Renal cortical epithelial cell (primary cell): ENCODE data around the gene OR8D2. TPM values are rescaled to one million over a fixed set of nuclear protein-coding genes. Genes with fewer than 3 reads are reported as not detected.

ENCODE experiments used
- DNase-seq: peaks from one replicate; pipeline ENCODE4 v3.0.0-alpha.2; 2011; ENCODE audit warnings: low read depth
- total RNA-seq: library from RNA; depleted of rRNA; stranded (reverse); fragments of >200 nt; gene quantifications from 2 replicates; pipeline ENCODE4 v1.2.3, GENCODE V29; 2014

The OR8D2 gene, protein sequence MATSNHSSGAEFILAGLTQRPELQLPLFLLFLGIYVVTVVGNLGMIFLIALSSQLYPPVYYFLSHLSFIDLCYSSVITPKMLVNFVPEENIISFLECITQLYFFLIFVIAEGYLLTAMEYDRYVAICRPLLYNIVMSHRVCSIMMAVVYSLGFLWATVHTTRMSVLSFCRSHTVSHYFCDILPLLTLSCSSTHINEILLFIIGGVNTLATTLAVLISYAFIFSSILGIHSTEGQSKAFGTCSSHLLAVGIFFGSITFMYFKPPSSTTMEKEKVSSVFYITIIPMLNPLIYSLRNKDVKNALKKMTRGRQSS
- not detected in 2 replicates for total RNA-seq

DNA sequence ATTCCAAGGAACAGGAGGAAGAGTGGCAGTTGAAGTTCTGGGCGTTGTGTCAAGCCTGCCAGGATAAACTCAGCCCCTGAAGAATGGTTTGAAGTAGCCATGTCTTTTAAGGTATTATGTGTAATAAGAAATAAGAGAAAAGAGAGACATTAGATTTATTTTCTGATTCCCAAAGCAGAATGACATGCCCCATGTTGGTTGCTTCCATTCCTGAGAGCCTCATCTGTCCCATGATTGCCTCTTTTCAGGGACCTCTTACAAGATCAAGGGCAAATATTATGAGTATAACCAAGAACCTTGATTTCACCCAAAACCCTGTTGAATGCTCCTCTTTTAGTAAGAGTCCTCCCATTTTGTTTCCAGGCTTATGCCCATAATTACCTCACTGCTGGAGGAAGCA is at the start of gene OR8D2:
Gene OR8D2 (minus strand): TSS at position 101 of the 400 bp plus-strand sequence. CDS start 0 bp downstream, at position 101.
- DNase-seq = no peak

DNA sequence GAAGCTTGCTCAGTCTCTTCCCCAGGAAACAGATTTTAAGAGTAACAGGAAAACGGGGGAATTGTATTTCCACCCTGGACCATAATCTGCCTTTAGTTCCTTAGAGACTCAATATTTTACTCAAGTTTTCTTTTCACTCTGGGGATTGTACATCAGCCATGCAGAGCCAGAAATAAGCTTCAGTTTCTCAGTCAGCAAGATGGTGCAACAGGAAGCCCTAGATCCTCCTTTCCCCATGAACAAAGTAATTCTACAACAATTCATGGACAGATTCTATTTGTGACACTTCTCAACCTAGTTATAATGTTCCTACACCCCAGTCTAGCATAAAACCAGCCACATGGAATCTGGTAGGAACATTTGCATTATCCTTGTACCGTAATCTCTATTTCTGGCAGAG is 39.6 kb upstream of the OR8D2 start:
- DNase-seq = no peak

DNA sequence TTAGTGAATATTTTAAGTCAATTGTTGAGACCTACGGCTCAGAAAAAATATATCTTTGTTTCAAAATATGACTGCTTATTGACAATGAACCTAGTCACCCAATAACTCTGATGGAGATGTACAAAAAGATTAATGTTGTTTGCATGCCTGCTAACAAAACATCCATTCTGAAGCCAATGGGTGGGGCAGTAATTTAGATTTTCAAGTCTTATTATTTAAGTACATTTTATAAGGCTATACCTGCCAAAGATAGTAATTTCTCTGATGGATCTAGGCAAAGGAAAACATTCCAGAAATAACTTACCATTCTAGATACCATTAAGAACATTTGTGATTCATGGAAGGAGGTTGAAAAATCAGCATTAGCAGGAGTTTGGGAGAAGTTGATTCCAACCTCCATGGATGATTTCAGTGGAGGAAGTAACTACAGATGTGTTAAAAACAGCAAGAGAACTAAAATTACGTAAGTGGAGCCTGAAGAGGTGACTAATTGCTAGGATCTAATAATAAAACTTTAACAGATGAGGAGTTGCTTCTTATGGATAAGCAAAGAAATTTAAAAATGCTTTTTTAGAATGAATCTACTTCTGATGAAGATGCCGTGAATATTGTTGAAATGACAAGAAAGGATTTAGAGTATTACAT is 26.4 kb upstream of the OR8D2 start:
- DNase-seq = no peak

DNA sequence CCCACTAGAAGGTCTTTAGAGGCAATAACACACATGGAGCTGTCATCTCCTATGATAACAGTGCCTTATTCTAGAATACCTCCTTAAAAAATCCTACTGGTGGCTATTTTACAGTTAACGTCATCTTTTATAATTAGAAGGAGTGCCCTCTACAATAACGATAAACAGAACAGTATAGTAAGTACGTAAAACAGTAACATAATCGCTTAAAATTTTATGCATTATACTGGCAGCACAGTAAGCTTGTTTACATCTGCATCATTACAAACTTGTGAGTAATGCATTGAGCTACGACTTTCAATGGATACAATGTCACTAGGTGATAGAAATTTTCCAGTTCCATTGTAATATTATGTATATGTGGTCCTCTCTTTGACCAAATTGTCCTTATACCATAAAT is 24.3 kb upstream of the OR8D2 start:
- DNase-seq = no peak

DNA sequence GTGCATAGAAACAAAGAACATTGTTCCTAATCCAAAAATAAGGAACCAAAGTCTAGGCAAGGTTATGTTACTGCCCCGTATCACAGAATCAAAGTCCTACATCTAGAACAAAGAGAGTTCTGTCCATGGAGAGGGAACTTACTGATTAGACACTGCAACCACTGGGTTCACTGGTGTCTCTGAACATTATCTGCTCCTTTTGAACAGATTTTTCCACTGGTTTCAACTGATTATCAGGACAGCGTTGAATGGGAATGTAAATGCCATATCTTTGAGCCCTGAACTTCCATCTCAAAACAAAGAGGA is 20.1 kb upstream of the OR8D2 start:
- no peak for DNase-seq

DNA sequence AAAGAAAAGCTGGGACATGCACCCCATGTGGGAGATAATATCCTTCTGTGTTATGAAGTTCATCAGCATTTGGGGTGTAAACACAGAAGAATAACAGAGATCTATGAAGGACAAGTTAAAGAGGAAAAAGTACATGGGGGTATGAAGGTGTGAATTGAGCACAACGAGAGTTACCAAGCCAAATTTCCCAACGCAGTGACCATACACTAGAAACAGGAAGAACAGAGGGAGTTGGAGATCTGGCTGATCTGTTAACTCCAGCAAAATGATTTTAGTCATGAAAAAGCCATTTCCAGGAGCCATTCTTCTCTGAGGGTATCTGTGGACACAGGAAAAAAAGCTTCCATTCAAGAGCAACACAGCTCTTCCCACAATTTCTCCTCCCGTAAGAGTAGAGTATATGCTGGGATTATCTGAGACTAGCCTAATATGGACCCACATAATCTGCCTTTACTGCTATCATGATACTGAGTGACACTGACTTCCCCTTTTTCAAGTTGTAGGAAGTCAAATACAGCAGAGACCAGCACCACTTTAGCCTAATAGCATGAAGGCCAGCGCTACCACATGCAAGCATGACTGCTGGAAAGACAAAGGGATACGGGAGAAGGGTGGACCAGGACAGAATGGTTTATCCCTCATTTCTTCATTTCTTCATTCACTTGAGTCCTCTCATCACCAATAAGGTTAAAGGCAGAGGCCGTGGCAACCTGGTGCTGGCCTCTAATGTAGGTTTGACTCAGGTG is 19.6 kb upstream of the OR8D2 start:
- no peak for DNase-seq

DNA sequence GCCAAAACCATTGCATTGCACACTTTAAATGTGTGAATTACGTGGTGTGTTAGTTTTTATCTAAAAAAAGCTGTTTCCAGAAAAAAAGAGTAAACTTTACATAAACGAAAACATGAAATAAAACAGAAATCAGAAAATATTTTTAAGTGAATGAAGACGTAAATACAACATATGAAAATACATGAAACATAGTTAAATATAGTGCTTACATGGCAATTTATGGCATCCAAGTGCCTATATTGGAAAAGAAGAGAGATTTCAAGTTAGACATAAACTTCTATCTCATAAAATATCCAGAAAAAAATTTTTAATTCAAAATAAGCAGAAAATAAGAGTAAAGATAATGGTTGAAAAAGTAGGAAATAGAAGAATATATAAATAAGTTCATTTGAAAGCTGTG is 11.9 kb upstream of the OR8D2 start:
- no peak for DNase-seq

DNA sequence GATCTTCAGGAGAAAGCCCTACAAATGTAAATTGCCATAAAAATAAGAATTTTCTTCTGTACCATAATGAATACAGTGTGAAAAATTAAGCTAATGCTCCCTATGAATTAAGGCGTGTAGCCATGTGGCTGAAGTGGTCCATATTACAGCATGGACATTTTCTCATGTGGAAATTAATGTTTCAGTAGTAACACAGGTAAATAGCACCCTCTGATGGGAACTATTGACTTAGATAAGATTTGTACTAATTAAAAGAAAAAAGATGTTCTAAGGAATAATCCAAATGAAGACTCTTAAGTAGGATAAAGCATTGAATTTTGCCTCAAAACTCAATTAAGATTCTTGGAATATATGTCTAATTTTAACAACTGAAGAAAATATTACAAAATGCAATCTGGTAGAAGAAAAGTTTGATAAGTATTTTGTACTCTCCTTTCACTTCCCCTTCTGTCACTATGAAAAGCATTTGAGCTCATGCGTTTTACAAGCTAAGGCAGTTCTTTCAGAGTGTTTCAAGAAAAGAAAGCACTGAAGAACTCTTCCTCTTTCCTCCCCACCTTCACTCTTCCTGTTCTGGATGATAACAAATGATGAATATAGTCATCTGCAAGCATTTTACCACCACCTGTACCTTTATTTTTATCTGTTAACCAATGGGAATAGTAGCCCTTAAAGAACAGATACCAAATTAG is 9.9 kb upstream of the OR8D2 start:
- peak; percentile 1 for DNase-seq

DNA sequence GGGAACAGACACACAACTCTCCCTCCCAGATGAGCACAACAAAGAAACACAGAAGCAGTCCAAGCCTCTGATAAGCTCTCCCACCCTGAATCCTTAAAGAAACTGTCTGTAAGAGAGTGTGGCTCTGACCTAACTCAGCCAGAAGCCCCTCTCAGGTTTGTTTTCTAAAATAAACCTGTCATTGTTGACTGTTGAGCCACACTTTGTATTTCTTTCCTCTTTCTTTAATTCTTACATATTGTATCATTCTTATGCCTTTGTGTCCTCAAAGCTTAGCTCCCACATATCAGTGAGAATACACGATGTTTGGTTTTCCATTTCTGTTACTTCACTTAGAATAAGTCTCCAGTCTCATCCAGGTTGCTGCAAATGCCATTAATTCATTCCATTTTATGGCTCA is 7.8 kb upstream of the OR8D2 start:
- DNase-seq = no peak

DNA sequence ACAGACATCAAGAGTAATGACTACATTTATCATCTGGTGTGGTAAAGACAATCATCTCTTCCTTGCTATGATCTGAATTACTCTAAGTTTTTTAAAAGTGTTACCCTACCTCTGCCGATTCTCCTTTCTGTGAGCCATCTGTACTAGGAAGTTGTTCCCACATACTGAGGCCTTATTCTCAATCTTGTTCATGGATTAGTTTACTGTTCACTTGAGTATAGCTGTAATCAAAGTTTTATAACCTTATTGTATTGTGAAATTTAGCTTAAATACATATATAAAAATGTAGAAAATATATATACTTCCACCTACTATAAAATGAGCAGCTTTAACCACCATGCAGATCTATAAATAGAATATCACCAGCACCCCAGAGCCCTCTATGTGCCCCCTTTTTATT is 2.4 kb upstream of the OR8D2 start:
- DNase-seq = no peak

DNA sequence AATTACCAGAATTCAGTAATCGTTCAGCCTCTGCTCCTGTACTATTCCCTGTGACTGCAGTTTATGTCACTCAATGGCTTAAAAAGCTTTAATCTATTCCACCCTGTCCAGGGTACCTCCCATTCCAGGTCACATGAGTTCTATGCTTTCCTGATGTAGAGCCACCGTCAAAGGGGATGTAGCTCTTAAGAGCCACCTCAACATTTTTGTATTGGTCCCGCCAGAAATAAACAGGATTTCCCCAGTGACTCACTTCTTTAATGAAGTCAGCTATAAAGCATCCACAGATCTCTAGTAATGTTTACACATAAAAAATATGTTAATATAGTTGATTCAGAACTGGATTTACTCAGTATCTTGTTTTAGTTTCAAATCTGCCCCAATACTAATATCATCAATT is 4.9 kb downstream of the OR8D2 start:
- DNase-seq = no peak

DNA sequence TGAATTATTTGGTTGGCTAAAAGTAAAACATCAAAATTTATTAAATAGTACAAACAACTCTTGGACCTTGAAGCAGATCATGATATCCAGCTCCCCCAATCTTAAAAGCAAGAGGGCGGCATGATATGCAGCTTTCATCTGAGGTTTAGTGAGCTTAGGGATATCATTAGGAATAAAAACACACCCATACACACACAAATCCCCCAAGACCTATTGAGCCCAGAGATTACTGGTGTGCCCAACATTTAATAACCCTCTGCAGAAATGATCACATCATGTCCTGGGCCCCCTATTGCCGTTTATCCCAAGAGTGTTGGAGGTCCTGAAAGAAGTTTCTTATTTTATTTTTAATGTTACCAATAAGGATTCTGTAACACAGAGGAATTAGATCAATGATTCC is 6.1 kb downstream of the OR8D2 start, which contains the start of gene OR8D1:
Gene OR8D1 (minus strand): TSS at position 101 of the 400 bp plus-strand sequence. CDS start 3,183 bp downstream, outside the sequence.
- no peak for DNase-seq

DNA sequence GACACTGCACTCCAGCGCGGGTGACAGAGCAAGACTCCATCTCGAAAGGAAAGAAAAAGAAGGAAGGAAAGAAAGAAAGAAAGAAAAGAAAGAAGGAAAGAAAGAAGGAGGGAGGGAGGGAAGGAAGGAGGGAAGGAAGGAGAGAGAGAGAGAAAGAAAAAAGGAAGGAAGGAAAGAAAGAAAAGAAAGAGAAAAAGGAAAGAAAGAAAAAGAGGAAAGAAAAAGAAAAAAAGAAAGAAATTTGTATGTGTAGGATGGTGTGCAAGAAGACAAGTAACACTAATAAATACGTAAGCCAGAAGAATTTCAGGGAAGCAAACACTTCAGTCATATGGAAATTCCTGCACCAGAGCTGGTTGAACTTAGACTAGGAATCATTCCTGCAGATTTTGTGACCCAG is 6.9 kb downstream of the OR8D2 start:
- DNase-seq = no peak

DNA sequence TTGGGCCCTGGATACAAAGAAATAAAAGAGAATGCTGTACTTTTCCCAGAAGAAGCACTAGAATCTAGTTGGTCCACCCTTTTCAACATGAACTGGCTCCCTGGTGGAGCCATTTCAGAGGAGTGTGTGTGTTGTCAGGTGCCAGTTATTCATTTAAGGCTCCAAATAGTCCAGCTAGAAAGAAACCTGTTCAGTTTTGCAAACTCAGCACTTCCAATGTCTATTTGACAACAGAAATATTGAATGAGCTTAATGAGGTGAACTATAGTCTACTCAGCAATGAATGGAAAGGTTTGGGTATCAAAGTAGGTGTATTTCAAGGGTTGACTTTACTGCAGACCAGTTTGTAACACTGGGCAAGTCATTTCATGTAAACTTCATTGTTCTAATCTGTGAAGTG is 8.3 kb downstream of the OR8D2 start:
- no peak for DNase-seq

DNA sequence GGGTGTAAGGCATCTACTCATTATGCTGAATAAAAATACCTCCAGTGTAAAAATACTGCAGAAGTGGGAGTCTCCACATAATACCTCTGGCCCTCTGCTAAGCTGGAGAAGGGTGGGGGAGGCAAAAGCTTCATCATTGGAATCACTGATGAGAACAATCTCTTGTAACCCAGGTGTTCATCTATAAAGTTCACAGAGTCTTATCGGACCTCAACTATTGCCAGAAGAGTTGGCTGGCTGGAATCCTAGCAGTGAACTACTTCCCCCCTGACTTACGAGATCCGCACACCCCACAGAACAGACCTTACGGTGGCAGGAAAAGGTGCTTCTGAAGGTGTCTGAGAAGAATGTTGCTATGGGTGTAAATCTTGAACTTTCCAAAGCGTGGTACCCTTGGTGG is 8.7 kb downstream of the OR8D2 start:
- DNase-seq = no peak

DNA sequence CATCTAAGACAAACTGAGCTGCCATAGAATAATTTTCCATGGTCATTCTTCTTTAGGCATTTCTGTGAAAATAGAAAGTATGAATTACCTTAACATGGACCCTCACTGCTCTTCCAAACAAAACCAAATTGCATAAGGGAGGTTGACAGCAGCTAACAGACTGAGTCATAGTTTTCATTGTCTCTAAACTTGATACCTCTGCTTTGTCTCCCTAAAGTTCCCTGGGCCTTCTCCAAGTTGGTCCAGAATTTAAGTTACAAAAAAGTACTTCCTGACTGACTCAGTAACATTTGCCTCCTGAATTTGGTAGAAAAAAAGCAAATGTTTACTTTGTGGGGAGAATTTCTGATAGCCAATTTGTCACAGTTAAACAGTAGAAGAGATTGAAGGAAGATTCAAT is 9.3 kb downstream of the OR8D2 start:
- DNase-seq = no peak

DNA sequence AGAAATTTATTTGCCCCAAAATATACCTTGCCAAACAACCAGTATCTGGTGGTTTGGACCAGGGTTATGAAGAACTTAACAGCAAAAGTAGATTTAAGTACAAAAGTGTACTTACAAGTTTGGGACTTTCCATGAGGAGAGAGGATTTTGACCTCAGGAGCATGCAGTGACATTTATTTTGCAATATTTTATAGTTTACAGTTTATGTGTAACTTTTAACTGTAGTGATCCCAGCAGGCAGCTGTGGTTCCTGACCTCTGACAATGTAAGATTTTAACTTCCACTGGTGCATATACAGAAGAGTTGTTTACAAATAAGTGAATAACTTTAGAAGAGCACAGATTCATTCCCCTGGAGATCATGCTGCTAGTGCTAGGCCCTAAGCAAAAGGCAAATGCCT is 12.9 kb downstream of the OR8D2 start:
- DNase-seq = no peak

DNA sequence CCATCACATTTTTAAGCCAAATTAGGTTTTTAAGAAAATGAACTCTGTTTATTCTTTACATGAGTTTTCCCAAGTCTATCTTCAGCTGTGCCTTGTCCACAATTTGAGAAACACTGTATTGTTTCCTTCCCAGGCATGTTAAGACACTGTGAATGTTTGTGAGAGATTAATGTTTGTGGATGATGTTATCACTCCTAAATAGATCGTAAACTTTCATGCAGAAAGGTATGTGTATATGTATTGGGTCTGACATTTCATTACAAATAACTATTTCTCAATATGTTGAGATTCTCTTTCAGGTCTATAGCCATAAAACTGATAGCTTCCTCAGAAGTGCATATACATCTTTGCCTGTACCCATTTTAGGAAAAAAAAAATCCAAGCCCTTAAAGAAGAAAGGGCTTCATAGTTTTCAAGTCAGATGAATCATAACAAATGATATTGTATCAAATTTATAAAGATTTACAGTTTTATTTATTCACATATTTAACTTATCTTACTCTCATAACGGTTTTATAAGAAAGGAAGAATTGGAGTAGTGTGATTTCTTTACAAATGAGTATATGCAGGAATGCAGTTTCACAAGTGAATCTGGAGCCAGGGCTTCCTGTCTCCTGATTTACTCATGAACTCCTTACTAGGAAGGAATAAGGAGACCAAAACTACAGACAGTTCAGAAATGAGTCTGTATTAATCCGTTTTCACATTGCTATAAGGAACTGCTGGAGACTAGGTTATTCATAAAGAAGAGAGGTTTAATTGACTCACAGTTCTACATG is 17.5 kb downstream of the OR8D2 start:
- DNase-seq = no peak

DNA sequence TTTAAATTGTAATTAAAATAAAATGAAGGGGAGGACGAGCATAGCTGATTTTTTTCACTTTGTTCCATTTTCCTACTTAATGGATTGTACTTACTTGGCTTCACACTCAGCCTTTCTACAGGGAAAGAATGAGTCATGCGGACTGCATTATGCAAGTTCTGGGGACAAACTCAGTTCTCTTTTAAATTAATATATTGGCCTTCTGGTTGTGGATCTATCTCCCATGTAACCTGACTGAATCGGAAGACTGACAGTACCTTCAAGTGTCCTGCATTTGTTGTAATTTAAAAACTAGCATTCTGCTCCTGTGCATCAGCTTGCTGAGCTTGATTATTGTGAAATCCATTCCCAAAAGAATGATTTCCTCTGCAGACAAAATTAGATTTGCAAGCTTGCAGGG is 18.4 kb downstream of the OR8D2 start:
- DNase-seq = no peak

DNA sequence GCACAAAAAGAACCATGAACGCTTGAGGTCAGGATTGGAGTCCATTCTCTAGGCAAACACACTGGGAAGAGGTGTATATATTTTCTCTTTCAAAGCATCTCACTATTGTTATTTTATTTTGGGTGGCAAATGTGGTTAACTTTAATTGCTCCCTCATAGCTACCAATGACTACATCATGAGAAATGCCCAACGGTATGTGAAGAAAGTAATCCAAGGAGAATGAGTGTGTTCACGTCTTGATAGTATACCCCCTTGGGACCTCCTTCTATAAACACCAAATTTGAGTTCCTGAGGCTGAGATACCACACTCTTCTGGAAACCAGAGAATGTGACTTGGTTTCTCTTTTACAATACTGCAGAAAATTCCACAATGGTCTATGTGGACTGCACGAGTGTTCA is 22.1 kb downstream of the OR8D2 start:
- DNase-seq = no peak

DNA sequence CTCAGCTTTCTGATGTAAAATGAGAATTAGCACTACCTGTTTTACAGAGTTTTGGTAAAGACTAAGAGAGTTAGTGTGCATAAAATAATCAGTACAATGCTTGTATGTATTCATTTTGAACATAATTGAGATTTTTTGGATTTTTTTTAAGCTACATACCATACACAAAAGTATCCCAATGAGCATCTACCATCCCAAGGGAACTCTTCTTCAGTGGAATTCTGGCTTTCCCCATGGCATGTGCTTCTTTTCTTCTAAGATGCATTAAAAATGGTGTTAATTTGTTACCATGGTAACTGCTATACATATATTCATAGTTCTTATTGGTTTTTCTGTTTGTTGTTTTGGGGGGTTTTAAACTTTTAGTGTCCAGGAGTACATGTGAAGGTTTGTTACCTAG is 24.0 kb downstream of the OR8D2 start:
- DNase-seq = no peak

DNA sequence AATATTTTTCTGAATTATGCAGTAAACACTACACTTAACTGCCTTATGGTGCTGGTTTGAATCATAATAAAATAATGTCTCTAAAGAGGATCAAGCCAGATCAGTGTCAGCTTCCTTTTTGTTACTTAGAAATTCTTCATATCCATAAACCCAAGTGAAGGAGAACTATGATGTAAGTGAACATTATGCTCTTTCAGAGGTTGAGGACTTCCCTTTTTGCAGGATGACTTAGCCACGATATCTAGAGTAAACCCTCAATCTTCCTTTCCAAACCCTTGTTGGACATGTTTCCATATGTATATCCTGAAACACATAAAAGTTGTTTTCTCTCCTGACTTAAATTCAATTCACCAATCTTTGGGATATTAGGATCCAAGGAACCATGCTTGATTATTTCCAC is 25.3 kb downstream of the OR8D2 start:
- no peak for DNase-seq
